Neural crest cell (in vitro differentiated cells): ENCODE results near the gene DPM3. TPM values are rescaled to one million over a fixed set of nuclear protein-coding genes. Genes with fewer than 3 reads are reported as not detected.
A peak's percentile ranks its signal among the peaks of the same experiment; 100 is the strongest.
"Not testable (repeated sequence)": the region's sequence is repeated elsewhere in the genome, so short reads cannot be mapped to it uniquely, and the experiment has no call there.

Source experiments
- DNase-seq: peaks from one replicate; pipeline ENCODE4 v3.0.0; 2021; ENCODE audit warnings: low read depth, mixed read lengths, low spot score
- H3K27ac Mint-ChIP-seq: one replicate; pipeline ENCODE4 v1.8.0; 2021; ENCODE audit warnings: mild to moderate bottlenecking, mixed read lengths; ENCODE audit not compliant: unreplicated experiment
- H3K27me3 Mint-ChIP-seq: 2 replicates; pipeline ENCODE4 v1.8.0; 2021; ENCODE audit warnings: low read depth, mild to moderate bottlenecking, mixed read lengths
- H3K36me3 Mint-ChIP-seq: 2 replicates; pipeline ENCODE4 v1.8.0; 2021; ENCODE audit warnings: low read depth, mild to moderate bottlenecking, mixed read lengths
- H3K4me1 Mint-ChIP-seq: 2 replicates; pipeline ENCODE4 v1.8.0; 2021; ENCODE audit warnings: mixed read lengths
- H3K4me3 Mint-ChIP-seq: one replicate; pipeline ENCODE4 v1.8.0; 2021; ENCODE audit warnings: mild to moderate bottlenecking, mixed read lengths
- H3K9me3 Mint-ChIP-seq: 2 replicates; pipeline ENCODE4 v1.8.0; 2021; ENCODE audit warnings: mixed read lengths
- CTCF ChIP-seq: fragments of 200-600 bp; sonication (generic); conservative IDR thresholded peaks from 2 replicates; pipeline ENCODE4 v1.5.0; 2021; ENCODE audit warnings: antibody characterized with exemption, mild to moderate bottlenecking
- long read RNA-seq: library from polyadenylated mRNA; unstranded; transcript quantifications from one replicate; pipeline ENCODE4 v2.0.0, GENCODE V29; 2020
- total RNA-seq: library from RNA; stranded (reverse); gene quantifications from 2 replicates; pipeline ENCODE4 v1.2.1, GENCODE V29; 2021

The DPM3 gene
- total RNA-seq = 77.7 and 80.0 TPM in 2 replicates
- long read RNA-seq, partial matches to known transcripts = 0 of 1 reads
- long read RNA-seq, other reads (novel, unspliced or antisense) = 0 of 1 reads

- peaks cover 6% of the 10 kb centered on the region for H3K36me3 Mint-ChIP-seq
- peaks cover 2% of the 10 kb centered on the region for H3K9me3 Mint-ChIP-seq
- peaks cover 16% of the 10 kb centered on the region for H3K27me3 Mint-ChIP-seq
- H3K27ac Mint-ChIP-seq = peak within 1 kb of the TSS; percentile 98
- H3K4me1 Mint-ChIP-seq = peaks cover 47% of the 10 kb centered on the region
- TF ChIP-seq CTCF = no peak
- DNase-seq = peak; percentile 75
- peak within 1 kb of the TSS; percentile 99 for H3K4me3 Mint-ChIP-seq
These were observed at the start of gene DPM3 for GRCh38 chr1:155139895-155140629. Gene DPM3, minus strand, starts transcription at chr1:155140531. Its CDS starts 291 bp downstream, at chr1:155140240.

GRCh38 chr1:155189926-155190325, 49.6 kb upstream of the DPM3 start:
- not testable (repeated sequence) for H3K9me3 Mint-ChIP-seq, H3K27me3 Mint-ChIP-seq, H3K27ac Mint-ChIP-seq, H3K4me3 Mint-ChIP-seq, DNase-seq, H3K36me3 Mint-ChIP-seq
- peaks cover 32% of the 10 kb centered on the region for H3K4me1 Mint-ChIP-seq

- Mint-ChIP-seq H3K27ac (peak overlapping the region; percentile 98), H3K27me3 (peaks cover 5% of the 10 kb centered on the region), H3K9me3 (no peaks in the 10 kb centered on the region), H3K4me1 (peaks cover 18% of the 10 kb centered on the region), H3K4me3 (peak overlapping the region; percentile 70), H3K36me3 (peaks cover 4% of the 10 kb centered on the region)
- DNase-seq = no peak
- no peak for TF ChIP-seq CTCF
These were observed 47.9 kb upstream of the DPM3 start for GRCh38 chr1:155188268-155188667.

- Mint-ChIP-seq H3K27me3 (peaks cover 5% of the 10 kb centered on the region), H3K4me1 (peaks cover 13% of the 10 kb centered on the region), H3K4me3 (peak overlapping the region; percentile 70), H3K27ac (peak overlapping the region; percentile 98), H3K36me3 (peaks cover 4% of the 10 kb centered on the region), H3K9me3 (no peaks in the 10 kb centered on the region)
- no peak for DNase-seq
- no peak for TF ChIP-seq CTCF
These were observed 47.1 kb upstream of the DPM3 start for GRCh38 chr1:155187456-155187891.

GRCh38 chr1:155186794-155187455, 46.6 kb upstream of the DPM3 start:
- Mint-ChIP-seq H3K4me1 (peaks cover 7% of the 10 kb centered on the region), H3K36me3 (peaks cover 4% of the 10 kb centered on the region), H3K27ac (no peak overlapping the region), H3K9me3 (no peaks in the 10 kb centered on the region), H3K27me3 (peaks cover 5% of the 10 kb centered on the region), H3K4me3 (peak overlapping the region; percentile 47)
- no peak for DNase-seq
- no peak for TF ChIP-seq CTCF
